Skeletal muscle satellite cell (primary cell): ENCODE measurements around the gene TMC1.
"Not testable (repeated sequence)": the region's sequence is repeated elsewhere in the genome, so short reads cannot be mapped to it uniquely, and the experiment has no call there.

Source experiments
- H3K27me3 ChIP-seq: 2 replicates; pipeline ENCODE4 v1.7.0; 2013; ENCODE audit warnings: low read length; ENCODE audit not compliant: control insufficient read depth, insufficient read depth
- H3K36me3 ChIP-seq: 2 replicates; pipeline ENCODE4 v1.7.0; 2013; ENCODE audit warnings: mild to moderate bottlenecking, control low read depth, low read length; ENCODE audit not compliant: insufficient read depth
- H3K4me1 ChIP-seq: 2 replicates; pipeline ENCODE4 v1.7.0; 2013; ENCODE audit warnings: low read length; ENCODE audit not compliant: control insufficient read depth, insufficient read depth
- H3K4me2 ChIP-seq: 2 replicates; pipeline ENCODE4 v1.7.0; 2013; ENCODE audit warnings: mild to moderate bottlenecking, low read length
- H3K4me3 ChIP-seq: 2 replicates; pipeline ENCODE4 v1.7.0; 2013; ENCODE audit warnings: low read length
- H3K9ac ChIP-seq: 2 replicates; pipeline ENCODE4 v1.7.0; 2013; ENCODE audit warnings: mild to moderate bottlenecking, low read depth, low read length, moderate library complexity
- H3K9me3 ChIP-seq: replicated peaks from 2 replicates; pipeline ENCODE4 v1.7.0; 2013; ENCODE audit warnings: mild to moderate bottlenecking, control low read depth, low read length

The TMC1 gene

DNA sequence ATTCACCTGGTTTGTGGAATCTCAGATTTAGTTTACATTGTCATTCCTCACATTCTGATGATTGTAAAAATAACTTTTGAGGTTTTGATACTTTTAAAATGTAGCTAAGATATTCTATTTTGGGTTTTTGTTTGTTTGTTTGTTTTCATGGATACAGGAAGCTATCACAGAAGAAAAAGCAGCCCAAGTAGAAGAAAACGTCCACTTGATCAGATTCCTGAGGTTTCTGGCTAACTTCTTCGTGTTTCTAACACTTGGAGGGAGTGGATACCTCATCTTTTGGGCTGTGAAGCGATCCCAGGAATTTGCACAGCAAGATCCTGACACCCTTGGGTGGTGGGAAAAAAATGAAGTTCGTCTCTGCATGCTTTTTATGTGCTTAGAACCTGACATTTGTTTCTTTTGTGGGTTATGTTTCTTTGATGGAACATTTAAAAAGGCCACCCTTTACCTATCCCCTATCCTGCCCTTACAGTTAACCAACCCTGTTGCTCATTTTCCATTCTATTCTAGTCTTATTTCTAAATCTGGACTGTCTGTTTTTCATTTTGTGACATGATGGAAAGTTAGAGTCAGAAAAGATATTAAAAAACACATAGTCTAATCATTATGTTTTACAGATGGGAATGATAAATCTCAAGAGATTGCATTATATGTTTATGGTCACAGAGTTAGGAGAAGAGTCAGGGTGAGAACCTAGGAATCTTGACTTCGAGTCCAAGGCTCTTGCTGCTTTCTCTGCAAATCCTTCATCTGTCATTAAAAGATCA is 267.7 kb downstream of the TMC1 start:
- no peak overlapping the region for H3K4me2 ChIP-seq
- H3K36me3 ChIP-seq = no peaks in the 10 kb centered on the region
- no peak overlapping the region for H3K4me3 ChIP-seq
- no peaks in the 10 kb centered on the region for H3K9me3 ChIP-seq
- H3K9ac ChIP-seq = no peak overlapping the region
- H3K27me3 ChIP-seq = no peaks in the 10 kb centered on the region
- no peaks in the 10 kb centered on the region for H3K4me1 ChIP-seq

DNA sequence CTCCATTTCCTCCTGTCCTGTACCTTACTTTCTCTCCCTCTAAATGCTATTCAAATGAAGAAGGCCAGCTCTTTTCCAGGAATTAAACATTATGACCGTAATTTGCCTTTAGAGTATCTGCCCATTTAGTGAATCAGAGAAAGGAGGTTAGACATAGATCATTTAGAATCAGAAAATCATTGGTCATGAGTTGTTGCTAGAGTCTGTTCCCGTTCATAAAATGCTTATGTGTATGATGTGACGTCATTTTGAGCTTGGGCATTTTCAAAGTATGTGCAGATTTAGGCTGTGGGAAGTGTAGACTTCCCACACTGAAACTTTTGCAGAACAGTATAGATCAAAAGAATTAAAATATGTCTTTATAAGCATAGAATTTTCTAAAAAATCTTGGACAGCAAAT is 268.5 kb downstream of the TMC1 start:
- no peak overlapping the region for H3K4me3 ChIP-seq
- no peaks in the 10 kb centered on the region for H3K27me3 ChIP-seq
- no peak overlapping the region for H3K9ac ChIP-seq
- H3K9me3 ChIP-seq = no peaks in the 10 kb centered on the region
- H3K4me1 ChIP-seq = no peaks in the 10 kb centered on the region
- no peaks in the 10 kb centered on the region for H3K36me3 ChIP-seq
- H3K4me2 ChIP-seq = no peak overlapping the region

DNA sequence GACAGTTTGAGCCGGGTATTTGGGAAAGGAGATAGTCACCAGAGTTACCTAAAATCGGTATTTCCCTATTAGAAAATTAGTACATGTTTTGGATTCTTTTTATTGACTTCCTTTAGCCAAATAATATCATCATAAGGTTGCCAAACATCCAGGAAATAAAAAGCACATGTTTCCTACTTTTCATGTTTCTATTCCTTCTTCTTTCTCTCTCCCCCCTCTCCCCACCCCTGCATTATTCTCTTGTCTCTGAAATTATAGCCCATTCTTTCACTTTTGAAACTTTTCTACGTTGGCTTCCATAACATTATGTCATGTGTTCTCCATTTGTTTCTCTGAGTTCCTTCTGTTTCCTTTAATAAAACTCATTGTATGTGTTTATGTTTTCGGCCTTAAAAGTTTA is 269.6 kb downstream of the TMC1 start:
- Histone ChIP-seq H3K27me3 (no peaks in the 10 kb centered on the region), H3K36me3 (no peaks in the 10 kb centered on the region), H3K9me3 (no peaks in the 10 kb centered on the region), H3K4me2 (no peak overlapping the region), H3K4me3 (no peak overlapping the region), H3K9ac (no peak overlapping the region), H3K4me1 (no peaks in the 10 kb centered on the region)

DNA sequence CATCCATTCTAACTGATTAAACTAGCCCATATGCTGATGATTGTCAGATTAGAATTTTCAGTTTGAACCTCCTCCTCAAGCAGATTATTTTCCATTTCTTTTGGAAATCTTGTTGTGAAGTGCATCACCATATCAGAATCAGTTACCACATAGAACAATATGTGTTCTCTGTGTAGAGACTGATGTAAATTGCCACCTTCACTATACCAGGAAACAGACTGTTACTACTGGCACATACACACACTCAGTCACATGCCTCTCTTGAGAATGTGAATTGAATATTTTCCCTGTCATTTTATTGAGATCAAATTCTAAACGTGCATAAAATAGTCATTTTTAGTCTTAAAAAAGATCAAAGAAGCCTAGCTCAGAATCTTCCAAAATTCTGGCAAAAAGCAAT is 270.0 kb downstream of the TMC1 start:
- no peaks in the 10 kb centered on the region for H3K36me3 ChIP-seq
- no peaks in the 10 kb centered on the region for H3K4me1 ChIP-seq
- no peak overlapping the region for H3K4me2 ChIP-seq
- H3K9me3 ChIP-seq = no peaks in the 10 kb centered on the region
- no peak overlapping the region for H3K9ac ChIP-seq
- H3K27me3 ChIP-seq = no peaks in the 10 kb centered on the region
- no peak overlapping the region for H3K4me3 ChIP-seq

DNA sequence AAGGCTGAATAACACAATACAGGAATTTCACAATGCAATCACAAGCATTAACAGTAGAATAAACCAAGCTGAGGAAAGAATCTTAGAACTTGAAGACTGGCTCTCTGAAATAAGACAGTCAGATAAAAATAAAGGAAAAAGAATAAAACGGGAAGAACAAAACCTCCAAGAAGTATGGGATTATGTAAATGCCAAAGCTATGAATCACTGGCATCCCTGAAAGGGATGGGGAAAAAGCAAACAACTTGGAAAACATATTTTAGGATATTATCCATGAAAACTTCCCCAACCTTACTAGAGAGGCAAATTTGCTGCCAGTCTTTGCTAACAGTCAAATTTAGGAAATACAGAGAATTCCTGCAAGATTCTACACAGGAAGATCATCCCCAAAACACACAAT is 273.5 kb downstream of the TMC1 start:
- Histone ChIP-seq H3K4me1 (no peaks in the 10 kb centered on the region), H3K4me3 (no peak overlapping the region), H3K36me3 (no peaks in the 10 kb centered on the region), H3K9me3 (no peaks in the 10 kb centered on the region), H3K4me2 (no peak overlapping the region), H3K9ac (no peak overlapping the region), H3K27me3 (no peaks in the 10 kb centered on the region)

DNA sequence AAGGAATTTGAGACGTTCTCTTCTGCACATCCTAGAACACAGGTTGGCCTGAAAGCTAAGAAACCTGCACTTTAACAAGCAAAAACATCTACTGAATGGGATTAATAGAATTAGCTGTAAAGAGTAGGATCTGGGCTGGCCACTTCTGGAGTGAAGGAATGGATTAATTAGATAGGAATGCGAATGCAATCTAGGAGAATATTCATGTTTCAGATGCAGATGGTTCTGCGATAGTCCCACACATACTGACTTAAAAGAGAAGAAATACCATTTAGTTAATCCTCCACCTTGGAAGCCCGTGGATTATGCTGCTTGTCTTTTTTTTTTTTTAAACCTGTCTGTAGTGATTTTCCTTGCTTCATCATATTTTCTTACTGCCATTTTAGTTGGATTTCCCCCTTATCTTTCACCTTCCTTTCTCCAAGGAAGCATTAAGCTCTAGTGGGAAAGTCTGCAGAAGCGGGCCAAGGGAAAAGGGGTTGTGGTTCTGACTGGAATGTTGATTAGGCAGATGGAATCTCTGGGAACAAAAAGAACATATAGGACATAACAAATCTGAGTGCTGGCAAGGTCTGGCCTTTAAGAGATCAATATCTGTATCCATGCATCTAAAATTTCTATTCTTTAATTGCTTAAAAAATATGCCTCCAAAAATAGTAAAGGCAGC is 279.1 kb downstream of the TMC1 start:
- no peak overlapping the region for H3K4me2 ChIP-seq
- no peak overlapping the region for H3K9ac ChIP-seq
- no peaks in the 10 kb centered on the region for H3K4me1 ChIP-seq
- H3K27me3 ChIP-seq = no peaks in the 10 kb centered on the region
- H3K4me3 ChIP-seq = no peak overlapping the region
- no peaks in the 10 kb centered on the region for H3K36me3 ChIP-seq
- H3K9me3 ChIP-seq = no peaks in the 10 kb centered on the region

DNA sequence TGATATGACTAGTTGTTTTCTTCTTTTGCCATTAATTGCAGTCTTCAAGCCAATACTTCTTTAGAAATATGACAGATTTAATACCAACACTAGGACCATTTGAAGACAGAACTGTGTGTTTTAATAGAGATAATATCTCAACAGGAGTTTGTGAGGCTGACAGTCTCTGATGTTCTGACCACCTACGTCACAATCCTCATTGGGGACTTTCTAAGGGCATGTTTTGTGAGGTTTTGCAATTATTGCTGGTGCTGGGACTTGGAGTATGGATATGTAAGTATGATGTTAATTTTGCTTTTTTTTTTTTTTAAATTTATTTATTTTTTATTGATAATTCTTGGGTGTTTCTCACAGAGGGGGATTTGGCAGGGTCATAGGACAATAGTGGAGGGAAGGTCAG is 283.8 kb downstream of the TMC1 start:
- no peak overlapping the region for H3K4me2 ChIP-seq
- H3K27me3 ChIP-seq = no peaks in the 10 kb centered on the region
- no peaks in the 10 kb centered on the region for H3K4me1 ChIP-seq
- no peak overlapping the region for H3K9ac ChIP-seq
- H3K4me3 ChIP-seq = no peak overlapping the region
- H3K36me3 ChIP-seq = no peaks in the 10 kb centered on the region
- H3K9me3 ChIP-seq = no peaks in the 10 kb centered on the region

DNA sequence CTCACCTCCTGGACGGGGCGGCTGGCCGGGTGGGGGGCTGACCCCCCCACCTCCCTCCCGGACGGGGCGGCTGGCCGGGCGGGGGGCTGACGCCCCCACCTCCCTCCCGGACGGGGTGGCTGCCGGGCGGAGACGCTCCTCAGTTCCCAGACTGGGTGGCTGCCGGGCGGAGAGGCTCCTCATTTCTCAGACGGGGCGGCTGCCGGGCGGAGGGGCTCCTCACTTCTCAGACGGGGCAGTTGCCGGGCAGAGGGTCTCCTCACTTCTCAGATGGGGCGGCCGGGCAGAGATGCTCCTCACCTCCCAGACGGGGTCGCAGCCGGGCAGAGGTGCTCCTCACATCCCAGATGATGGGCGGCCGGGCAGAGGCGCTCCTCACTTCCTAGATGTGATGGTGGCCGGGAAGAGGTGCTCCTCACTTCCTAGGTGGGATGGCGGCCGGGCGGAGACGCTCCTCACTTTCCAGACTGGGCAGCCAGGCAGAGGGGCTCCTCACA is 285.0 kb downstream of the TMC1 start:
- not testable (repeated sequence) for H3K4me2 ChIP-seq, H3K9me3 ChIP-seq, H3K9ac ChIP-seq, H3K4me3 ChIP-seq, H3K27me3 ChIP-seq, H3K36me3 ChIP-seq, H3K4me1 ChIP-seq

DNA sequence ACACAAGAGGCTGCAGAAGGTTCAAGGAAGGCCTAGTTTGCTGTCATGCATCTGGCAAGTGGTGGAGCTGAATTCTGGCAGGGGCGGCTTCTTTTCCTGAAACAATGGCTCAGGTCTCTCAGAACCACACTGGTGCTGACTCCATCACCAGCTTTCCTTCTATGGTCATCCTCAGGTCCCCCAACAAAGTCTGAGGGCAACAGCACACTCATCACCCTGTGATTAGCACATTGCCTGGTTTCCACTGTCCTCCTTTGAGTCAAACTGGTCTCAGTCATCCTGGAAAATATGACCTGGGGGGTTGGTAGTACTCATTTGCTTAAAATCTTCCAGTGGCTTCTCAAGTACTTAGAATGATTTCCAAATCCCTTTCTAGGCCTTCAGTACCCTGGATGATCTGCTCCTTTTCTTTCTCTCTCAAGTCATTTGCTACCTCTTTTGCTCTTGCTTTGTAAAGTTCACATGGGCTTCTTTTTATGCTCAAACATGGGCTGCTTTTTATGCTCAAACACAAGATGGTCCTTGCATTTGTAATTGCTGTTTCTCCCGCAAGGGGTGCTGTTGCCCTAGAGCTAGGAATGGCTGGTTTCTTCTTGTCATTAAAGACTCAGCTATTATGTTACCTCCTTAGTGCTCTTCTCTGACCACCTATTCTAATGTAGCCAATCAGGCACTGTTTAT is 286.5 kb downstream of the TMC1 start:
- Histone ChIP-seq H3K4me3 (no peak overlapping the region), H3K4me1 (no peaks in the 10 kb centered on the region), H3K9ac (no peak overlapping the region), H3K9me3 (no peaks in the 10 kb centered on the region), H3K27me3 (no peaks in the 10 kb centered on the region), H3K4me2 (no peak overlapping the region), H3K36me3 (no peaks in the 10 kb centered on the region)

DNA sequence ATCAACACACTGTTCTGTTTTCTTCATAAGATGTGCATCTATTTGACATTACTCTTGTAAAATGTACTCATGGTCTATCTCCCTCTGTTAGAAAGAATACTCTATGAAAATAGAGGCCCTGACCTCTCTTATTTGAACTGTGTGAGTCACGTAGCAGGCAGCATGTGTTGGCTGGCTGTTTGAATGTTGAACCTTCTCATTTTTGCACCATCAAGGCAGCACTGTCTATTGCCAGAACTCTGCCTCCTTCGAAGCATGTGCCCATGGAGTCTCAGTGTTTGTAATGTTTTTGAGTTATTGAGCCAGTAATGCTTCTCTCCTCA is 287.0 kb downstream of the TMC1 start:
- Histone ChIP-seq H3K36me3 (no peaks in the 10 kb centered on the region), H3K9ac (no peak overlapping the region), H3K9me3 (no peaks in the 10 kb centered on the region), H3K4me1 (no peaks in the 10 kb centered on the region), H3K4me2 (no peak overlapping the region), H3K4me3 (no peak overlapping the region), H3K27me3 (no peaks in the 10 kb centered on the region)

DNA sequence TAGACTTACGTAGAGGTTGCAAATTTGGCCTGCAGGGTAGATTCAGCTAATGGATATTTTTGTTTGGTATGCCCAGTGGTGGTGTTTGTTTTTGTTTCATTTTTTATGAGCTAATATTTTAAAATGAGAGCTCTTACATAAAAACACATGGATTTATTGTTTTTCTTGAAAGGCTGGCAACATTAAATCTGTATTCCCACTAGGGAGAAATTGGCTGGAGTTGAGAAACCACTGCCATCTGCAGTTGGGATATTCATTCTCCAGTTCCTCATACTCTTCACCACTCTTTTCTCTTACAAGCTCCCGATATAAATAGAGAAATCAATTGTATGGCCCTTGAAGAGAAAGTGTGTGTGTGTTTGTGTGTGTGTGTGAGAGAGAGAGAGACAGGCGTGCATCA is 288.2 kb downstream of the TMC1 start:
- no peaks in the 10 kb centered on the region for H3K27me3 ChIP-seq
- H3K9ac ChIP-seq = no peak overlapping the region
- H3K4me3 ChIP-seq = no peak overlapping the region
- H3K4me2 ChIP-seq = no peak overlapping the region
- no peaks in the 10 kb centered on the region for H3K9me3 ChIP-seq
- H3K4me1 ChIP-seq = no peaks in the 10 kb centered on the region
- no peaks in the 10 kb centered on the region for H3K36me3 ChIP-seq
